Neural progenitor cell (in vitro differentiated cells): Measurements from ENCODE around the gene MBLAC1.

Experiments
- EZH2 ChIP-seq: fragments of 200-600 bp; sonication (generic); IDR thresholded peaks from 2 replicates; pipeline ENCODE4 v1.6.1; 2017; ENCODE audit warnings: antibody characterized with exemption, mild to moderate bottlenecking, moderate library complexity
- EZH2phosphoT487 ChIP-seq: fragments of 200-600 bp; sonication (generic); IDR thresholded peaks from 2 replicates; pipeline ENCODE4 v1.6.1; 2017; ENCODE audit warnings: antibody characterized with exemption
- TF ChIP-seq, protein P1 (sequence below): fragments of 200-600 bp; sonication (generic); IDR thresholded peaks from 2 replicates; pipeline ENCODE4 v1.5.1; 2017; ENCODE audit warnings: antibody characterized with exemption, mild to moderate bottlenecking

DNA sequence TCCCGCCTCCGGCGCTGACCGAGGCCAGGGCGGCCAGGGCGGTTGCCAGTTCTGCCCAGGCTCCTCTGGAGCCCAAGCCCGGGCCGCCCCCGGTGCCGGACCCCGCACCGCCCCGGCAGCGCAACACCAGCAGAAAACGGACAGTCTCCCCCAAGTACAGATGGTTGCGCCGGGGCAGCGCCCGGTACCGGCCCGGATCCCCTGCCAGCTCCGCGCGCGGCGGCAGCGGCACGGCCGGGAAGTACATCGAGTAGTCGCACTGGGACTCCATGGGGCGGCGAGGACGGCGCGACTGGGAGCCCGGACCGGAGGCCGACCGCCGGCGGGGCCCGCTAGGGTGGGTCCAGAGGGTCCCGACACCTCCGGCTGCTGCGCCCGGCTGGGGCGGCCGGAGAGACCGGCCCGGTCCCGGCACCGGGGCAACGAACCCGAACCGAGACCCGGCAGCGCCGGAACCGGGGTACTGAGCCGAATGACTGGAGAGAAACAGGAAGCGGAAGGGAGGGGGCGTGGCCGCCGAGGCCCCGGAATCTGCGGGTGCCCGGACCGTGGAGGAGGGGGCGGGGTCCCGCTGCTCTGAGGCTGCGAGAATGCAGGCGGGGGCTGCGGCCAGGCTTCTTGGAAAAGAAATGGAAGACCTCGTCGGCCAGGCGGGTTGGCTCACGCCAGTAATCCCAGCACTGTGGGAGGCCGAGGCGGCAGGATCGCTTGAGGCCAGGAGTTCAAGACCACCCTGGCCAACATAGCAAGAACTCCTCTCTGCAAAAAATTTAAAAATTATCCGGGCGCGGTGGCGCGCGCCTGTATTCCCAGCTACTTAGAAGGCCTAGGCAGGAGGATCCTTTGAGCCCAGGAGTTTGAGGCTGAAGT, 31.7 kb downstream of the MBLAC1 start, which contains the start of gene TRAPPC14:
- TF ChIP-seq, protein P1, sequence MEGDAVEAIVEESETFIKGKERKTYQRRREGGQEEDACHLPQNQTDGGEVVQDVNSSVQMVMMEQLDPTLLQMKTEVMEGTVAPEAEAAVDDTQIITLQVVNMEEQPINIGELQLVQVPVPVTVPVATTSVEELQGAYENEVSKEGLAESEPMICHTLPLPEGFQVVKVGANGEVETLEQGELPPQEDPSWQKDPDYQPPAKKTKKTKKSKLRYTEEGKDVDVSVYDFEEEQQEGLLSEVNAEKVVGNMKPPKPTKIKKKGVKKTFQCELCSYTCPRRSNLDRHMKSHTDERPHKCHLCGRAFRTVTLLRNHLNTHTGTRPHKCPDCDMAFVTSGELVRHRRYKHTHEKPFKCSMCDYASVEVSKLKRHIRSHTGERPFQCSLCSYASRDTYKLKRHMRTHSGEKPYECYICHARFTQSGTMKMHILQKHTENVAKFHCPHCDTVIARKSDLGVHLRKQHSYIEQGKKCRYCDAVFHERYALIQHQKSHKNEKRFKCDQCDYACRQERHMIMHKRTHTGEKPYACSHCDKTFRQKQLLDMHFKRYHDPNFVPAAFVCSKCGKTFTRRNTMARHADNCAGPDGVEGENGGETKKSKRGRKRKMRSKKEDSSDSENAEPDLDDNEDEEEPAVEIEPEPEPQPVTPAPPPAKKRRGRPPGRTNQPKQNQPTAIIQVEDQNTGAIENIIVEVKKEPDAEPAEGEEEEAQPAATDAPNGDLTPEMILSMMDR: peak; percentile 12
- TF ChIP-seq EZH2 (no peak), EZH2phosphoT487 (peak; percentile 33)
